ENCODE results near the gene RPL29. TPM values are rescaled to one million over a fixed set of nuclear protein-coding genes. Genes with fewer than 3 reads are reported as not detected.
"Not testable (repeated sequence)": the region's sequence is repeated elsewhere in the genome, so short reads cannot be mapped to it uniquely, and the experiment has no call there.

The RPL29 gene
- total RNA-seq, 2 experiments from 2014 or later: 1,843 to 1,901 TPM

DNA sequence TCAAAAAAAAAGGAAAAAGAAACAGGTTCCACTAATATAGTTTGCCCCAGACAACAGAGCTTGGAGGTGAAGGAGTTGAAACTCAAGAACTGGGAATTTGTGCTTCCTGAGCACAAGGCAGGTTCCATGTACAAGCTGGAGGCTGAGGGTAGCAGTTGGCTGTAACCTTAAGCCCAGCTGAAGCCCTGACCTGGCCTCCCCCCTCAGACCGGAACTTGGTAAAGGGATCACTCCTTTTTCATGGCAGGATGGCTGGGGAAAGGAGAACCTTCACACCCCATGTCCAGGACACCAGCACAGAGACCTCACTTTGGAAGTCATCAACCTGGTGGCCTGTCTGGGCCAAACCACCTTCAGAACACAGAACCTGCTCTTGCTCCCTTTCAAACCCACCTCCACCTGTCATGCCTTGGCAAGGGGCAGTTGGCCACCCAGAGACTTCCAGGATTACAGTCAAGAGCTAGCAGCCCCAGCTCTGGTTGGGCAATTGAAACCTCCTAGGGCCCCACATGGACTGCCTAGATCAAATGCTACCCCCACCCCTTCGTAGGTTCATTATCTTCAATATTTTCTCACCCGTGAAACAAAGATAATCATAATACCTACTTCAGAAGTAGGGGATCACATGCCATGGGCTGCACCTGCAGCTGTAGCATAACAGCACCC lies 3.5 kb downstream of the RPL29 start:
- no peak overlapping the region for H3K27ac Mint-ChIP-seq
- ATAC-seq (ENCODE audit: poor library complexity): no peak
- H3K36me3 ChIP-seq (ENCODE audit: insufficient read depth, low read length): peaks cover 34% of the 10 kb centered on the region
- no peak for DNase-seq
- H3K4me3 ChIP-seq (ENCODE audit: low read length): no peak overlapping the region
- no peaks in the 10 kb centered on the region for H3K27me3 ChIP-seq (ENCODE audit: control insufficient read depth in 1 of 2, insufficient read depth in 2 of 2, low read length in 2 of 2)
- H3K9me3 Mint-ChIP-seq: no peaks in the 10 kb centered on the region
- peaks cover 40% of the 10 kb centered on the region for H3K36me3 Mint-ChIP-seq (ENCODE audit: low read depth)
- POLR2A ChIA-PET: interaction anchor here (1.2 to 2.9 kb wide), 3 partner anchors 9 to 64 kb away, joined by 3 to 13 read pairs (median 4); partner anchors contain the start of genes ACY1 and DUSP7
- H3K27me3 Mint-ChIP-seq: no peaks in the 10 kb centered on the region
- peak overlapping the region; percentile 51 for H3K4me3 Mint-ChIP-seq
- CTCF ChIA-PET: interaction anchor here (1.8 kb wide), 1 partner anchor 10 kb away, joined by 4 read pairs; no protein-coding TSS in a partner anchor
- intact Hi-C loops (cut with DNase I, micrococcal nuclease): loop anchor here in 1 of 2 experiments (10.0 kb wide), 1 partner anchor 713 kb away; the partner anchor contains the start of genes GLT8D1 and SPCS1
- no peak overlapping the region for H3K27ac ChIP-seq (ENCODE audit: low read depth in 1 of 2, low read length in 2 of 2)
- H3K9me3 ChIP-seq (ENCODE audit: control insufficient read depth in 1 of 2, insufficient read depth in 1 of 2, low read length in 2 of 2): no peaks in the 10 kb centered on the region
- no peak for TF ChIP-seq CTCF (IDR thresholded peaks at IDR 0.05)
- H3K4me1 Mint-ChIP-seq (ENCODE audit: low read depth): peaks cover 31% of the 10 kb centered on the region
- peaks cover 40% of the 10 kb centered on the region for H3K4me1 ChIP-seq (ENCODE audit: insufficient read depth, low read length)

DNA sequence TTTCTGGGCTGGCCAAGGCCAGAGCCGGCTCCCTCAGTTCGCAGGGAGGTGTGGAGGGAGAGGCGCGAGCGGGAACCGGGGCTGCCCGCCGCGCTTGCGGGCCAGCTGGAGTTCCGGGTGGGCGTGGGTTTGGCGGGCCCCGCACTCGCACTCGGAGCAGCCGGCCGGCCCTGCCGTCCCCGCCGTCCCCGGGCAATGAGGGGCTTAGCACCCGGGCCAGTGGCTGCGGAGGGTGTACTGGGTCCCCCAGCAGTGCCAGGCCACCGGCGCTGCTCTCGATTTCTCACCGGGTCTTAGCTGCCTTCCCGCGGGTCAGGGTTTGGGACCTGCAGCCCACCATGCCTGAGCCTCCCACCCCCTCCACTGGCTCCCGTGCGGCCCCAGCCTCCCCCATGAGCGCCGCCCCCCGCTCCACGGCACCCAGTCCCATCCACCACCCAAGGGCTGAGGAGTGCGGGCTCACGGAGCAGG lies 5.2 kb downstream of the RPL29 start:
- DNase-seq; H3K9me3 ChIP-seq (ENCODE audit: control insufficient read depth in 1 of 2, insufficient read depth in 1 of 2, low read length in 2 of 2); H3K27ac ChIP-seq (ENCODE audit: low read depth in 1 of 2, low read length in 2 of 2); H3K27me3 ChIP-seq (ENCODE audit: control insufficient read depth in 1 of 2, insufficient read depth in 2 of 2, low read length in 2 of 2); H3K9me3 Mint-ChIP-seq; CTCF ChIA-PET; ATAC-seq (ENCODE audit: poor library complexity); H3K27ac Mint-ChIP-seq; H3K4me3 ChIP-seq (ENCODE audit: low read length); H3K27me3 Mint-ChIP-seq; H3K4me3 Mint-ChIP-seq: not testable (repeated sequence)
- peaks cover 34% of the 10 kb centered on the region for H3K4me1 ChIP-seq (ENCODE audit: insufficient read depth, low read length)
- POLR2A ChIA-PET: interaction anchor here (0.6 to 2.9 kb wide), 2 partner anchors 8 to 549 kb away, joined by 3 to 13 read pairs; partner anchors contain the start of gene ACY1
- intact Hi-C loops (cut with DNase I, micrococcal nuclease): loop anchor here in 1 of 2 experiments (10.0 kb wide), 1 partner anchor 714 kb away; the partner anchor contains the start of genes GLT8D1 and SPCS1
- peaks cover 34% of the 10 kb centered on the region for H3K36me3 ChIP-seq (ENCODE audit: insufficient read depth, low read length)
- Mint-ChIP-seq H3K4me1 (ENCODE audit: low read depth) (peaks cover 26% of the 10 kb centered on the region), H3K36me3 (ENCODE audit: low read depth) (peaks cover 37% of the 10 kb centered on the region)

GRCh38 chr3:51988286-51989146 lies 7.2 kb downstream of the RPL29 start:
- peaks cover 17% of the 10 kb centered on the region for H3K4me1 Mint-ChIP-seq (ENCODE audit: low read depth)

More at GRCh38 chr3:51988286-51989146, 7.2 kb downstream of the RPL29 start:
- CTCF ChIA-PET: no interaction called here
- no peaks in the 10 kb centered on the region for H3K27me3 Mint-ChIP-seq
- Histone ChIP-seq H3K27ac (ENCODE audit: low read depth in 1 of 2, low read length in 2 of 2) (no peak overlapping the region), H3K4me1 (ENCODE audit: insufficient read depth, low read length) (peaks cover 25% of the 10 kb centered on the region), H3K27me3 (ENCODE audit: control insufficient read depth in 1 of 2, insufficient read depth in 2 of 2, low read length in 2 of 2) (no peaks in the 10 kb centered on the region), H3K36me3 (ENCODE audit: insufficient read depth, low read length) (peaks cover 18% of the 10 kb centered on the region), H3K9me3 (ENCODE audit: control insufficient read depth in 1 of 2, insufficient read depth in 1 of 2, low read length in 2 of 2) (no peaks in the 10 kb centered on the region), H3K4me3 (ENCODE audit: low read length) (no peak overlapping the region)
- peaks cover 18% of the 10 kb centered on the region for H3K36me3 Mint-ChIP-seq (ENCODE audit: low read depth)
- H3K27ac Mint-ChIP-seq: no peak overlapping the region
- DNase-seq (no peak), ATAC-seq (ENCODE audit: poor library complexity) (no peak)
- intact Hi-C loops (cut with DNase I, micrococcal nuclease): no loop called here
- H3K4me3 Mint-ChIP-seq: no peak overlapping the region
- no peak for TF ChIP-seq CTCF (IDR thresholded peaks at IDR 0.05)
- POLR2A ChIA-PET: no interaction called here
- H3K9me3 Mint-ChIP-seq: no peaks in the 10 kb centered on the region

Measured in CD4-positive, alpha-beta T cell (primary cell).